HG02938 (cell line): ENCODE data around the gene TMEM108.

Source experiments
- ATAC-seq: cut with Tn5 transposase; IDR thresholded peaks from one replicate; pipeline ENCODE4 v1.9.1; 2021; ENCODE audit warnings: mild to moderate bottlenecking, moderate library complexity; ENCODE audit not compliant: unreplicated experiment

Gene TMEM108

GRCh38 chr3:133209871-133210550 lies 171.8 kb downstream of the TMEM108 start:
- no peak for ATAC-seq

- no peak for ATAC-seq
These were observed 172.5 kb downstream of the TMEM108 start for GRCh38 chr3:133210656-133211055.

GRCh38 chr3:133211449-133211848 lies 173.3 kb downstream of the TMEM108 start:
- peak; percentile 97 for ATAC-seq

- no peak for ATAC-seq
These were observed 173.7 kb downstream of the TMEM108 start for GRCh38 chr3:133211856-133212255.

- ATAC-seq = no peak
These were observed 175.7 kb downstream of the TMEM108 start for GRCh38 chr3:133213937-133214336.

- no peak for ATAC-seq
These were observed 189.6 kb downstream of the TMEM108 start for GRCh38 chr3:133227813-133228212.

GRCh38 chr3:133230195-133230594 lies 192.0 kb downstream of the TMEM108 start:
- ATAC-seq = no peak

GRCh38 chr3:133236901-133237300 lies 198.7 kb downstream of the TMEM108 start:
- ATAC-seq = no peak

- ATAC-seq = no peak
These were observed 199.2 kb downstream of the TMEM108 start for GRCh38 chr3:133237380-133237779.

- ATAC-seq = no peak
These were observed 199.8 kb downstream of the TMEM108 start for GRCh38 chr3:133238015-133238414.

- no peak for ATAC-seq
These were observed 207.9 kb downstream of the TMEM108 start for GRCh38 chr3:133246119-133246518.

- no peak for ATAC-seq
These were observed 208.6 kb downstream of the TMEM108 start for GRCh38 chr3:133246773-133247172.

- ATAC-seq = no peak
These were observed 210.2 kb downstream of the TMEM108 start for GRCh38 chr3:133248389-133248788.

- ATAC-seq = no peak
These were observed 211.3 kb downstream of the TMEM108 start for GRCh38 chr3:133249490-133249889.

- ATAC-seq = no peak
These were observed 216.0 kb downstream of the TMEM108 start for GRCh38 chr3:133254151-133254550.

- ATAC-seq = no peak
These were observed 216.5 kb downstream of the TMEM108 start for GRCh38 chr3:133254716-133255115.

- ATAC-seq = peak; percentile 65
These were observed 218.7 kb downstream of the TMEM108 start for GRCh38 chr3:133256787-133257483.

- ATAC-seq = no peak
These were observed 220.2 kb downstream of the TMEM108 start for GRCh38 chr3:133258358-133258757.

- ATAC-seq = no peak
These were observed 221.6 kb downstream of the TMEM108 start for GRCh38 chr3:133259767-133260166.

GRCh38 chr3:133262333-133262732 lies 224.1 kb downstream of the TMEM108 start:
- ATAC-seq = no peak

GRCh38 chr3:133264920-133265319 lies 226.7 kb downstream of the TMEM108 start:
- no peak for ATAC-seq

- ATAC-seq = no peak
These were observed 230.5 kb downstream of the TMEM108 start for GRCh38 chr3:133268726-133269134.
